H9 (cell line): ENCODE data around the gene ERC2. TPM values are rescaled to one million over a fixed set of nuclear protein-coding genes. Genes with fewer than 3 reads are reported as not detected.

Experiments used
- DNase-seq: peaks from one replicate; pipeline ENCODE4 v3.0.0-alpha.2; 2017
- H2AFZ ChIP-seq: one replicate; pipeline ENCODE4 v1.6.1; 2013; ENCODE audit warnings: mild to moderate bottlenecking, low read length, control low read depth, moderate library complexity
- H2AK5ac ChIP-seq: 2 replicates; pipeline ENCODE4 v1.6.1; 2013; ENCODE audit warnings: low read length, control low read depth, mixed read lengths; ENCODE audit not compliant: insufficient read length
- H2BK120ac ChIP-seq: one replicate; pipeline ENCODE4 v1.6.1; 2013; ENCODE audit warnings: low read depth, mild to moderate bottlenecking, low read length, control low read depth, inconsistent platforms; ENCODE audit not compliant: poor library complexity, severe bottlenecking
- H2BK12ac ChIP-seq: 2 replicates; pipeline ENCODE4 v1.6.1; 2013; ENCODE audit warnings: low read length, control low read depth, mixed read lengths, low read depth; ENCODE audit not compliant: insufficient read length
- H2BK15ac ChIP-seq: 2 replicates; pipeline ENCODE4 v1.6.1; 2013; ENCODE audit warnings: low read depth, low read length, control low read depth
- H2BK20ac ChIP-seq: one replicate; pipeline ENCODE4 v1.6.1; 2013; ENCODE audit warnings: low read depth, mild to moderate bottlenecking, low read length, control low read depth, inconsistent platforms; ENCODE audit not compliant: poor library complexity, severe bottlenecking
- H2BK5ac ChIP-seq: 2 replicates; pipeline ENCODE4 v1.6.1; 2013; ENCODE audit warnings: low read length, control low read depth, mixed read lengths; ENCODE audit not compliant: insufficient read length
- H3K14ac ChIP-seq: 2 replicates; pipeline ENCODE4 v1.6.1; 2013; ENCODE audit warnings: low read length, control low read depth; ENCODE audit not compliant: insufficient read depth
- H3K18ac ChIP-seq: 2 replicates; pipeline ENCODE4 v1.6.1; 2013; ENCODE audit warnings: low read depth, mild to moderate bottlenecking, mixed read lengths, low read length, control low read depth; ENCODE audit not compliant: insufficient read length
- H3K23ac ChIP-seq: 2 replicates; pipeline ENCODE4 v1.6.1; 2013; ENCODE audit warnings: low read length, control low read depth, mixed read lengths, low read depth; ENCODE audit not compliant: insufficient read length
- H3K23me2 ChIP-seq: 2 replicates; pipeline ENCODE4 v1.6.1; 2013; ENCODE audit warnings: low read depth, mild to moderate bottlenecking, mixed read lengths, low read length, control low read depth; ENCODE audit not compliant: insufficient read length, poor library complexity, severe bottlenecking
- H3K27ac ChIP-seq: 2 replicates; pipeline ENCODE4 v1.5.1; 2013; ENCODE audit warnings: low read length, control low read depth, mixed read lengths, low read depth; ENCODE audit not compliant: insufficient read length
- H3K27me3 ChIP-seq: 2 replicates; pipeline ENCODE4 v1.6.1; 2013; ENCODE audit warnings: low read length, control low read depth, inconsistent platforms; ENCODE audit not compliant: insufficient read depth
- H3K4ac ChIP-seq: 2 replicates; pipeline ENCODE4 v1.6.1; 2013; ENCODE audit warnings: low read depth, mild to moderate bottlenecking, control low read depth, inconsistent platforms, low read length, moderate library complexity
- H3K4me1 ChIP-seq: 2 replicates; pipeline ENCODE4 v1.6.1; 2013; ENCODE audit warnings: low read length, control low read depth, inconsistent platforms; ENCODE audit not compliant: insufficient read depth
- H3K4me2 ChIP-seq: 2 replicates; pipeline ENCODE4 v1.6.1; 2013; ENCODE audit warnings: low read length, control low read depth, mixed read lengths; ENCODE audit not compliant: insufficient read length, insufficient read depth
- H3K56ac ChIP-seq: 2 replicates; pipeline ENCODE4 v1.6.1; 2013; ENCODE audit warnings: low read depth, mild to moderate bottlenecking, mixed read lengths, low read length, control low read depth; ENCODE audit not compliant: insufficient read length
- H3K79me1 ChIP-seq: 2 replicates; pipeline ENCODE4 v1.6.1; 2013; ENCODE audit warnings: low read depth, mild to moderate bottlenecking, moderate library complexity, low read length, control low read depth, inconsistent platforms; ENCODE audit not compliant: insufficient read depth, poor library complexity, severe bottlenecking
- H3K79me2 ChIP-seq: 2 replicates; pipeline ENCODE4 v1.6.1; 2013; ENCODE audit warnings: low read length, control low read depth, inconsistent platforms; ENCODE audit not compliant: insufficient read depth
- H3K9ac ChIP-seq: 2 replicates; pipeline ENCODE4 v1.6.1; 2013; ENCODE audit warnings: low read length, control low read depth, mixed read lengths; ENCODE audit not compliant: insufficient read length; ENCODE audit errors: extremely low read depth
- H3K9me3 ChIP-seq: one replicate; pipeline ENCODE4 v1.6.1; 2013; ENCODE audit warnings: low read depth, low read length, inconsistent platforms; ENCODE audit not compliant: control insufficient read depth
- H3T11ph ChIP-seq: one replicate; pipeline ENCODE4 v1.6.1; 2013; ENCODE audit warnings: mild to moderate bottlenecking, low read length, control low read depth, inconsistent platforms
- H4K20me1 ChIP-seq: one replicate; pipeline ENCODE4 v1.6.1; 2013; ENCODE audit not compliant: control insufficient read depth, insufficient read length, insufficient read depth
- H4K5ac ChIP-seq: 2 replicates; pipeline ENCODE4 v1.6.1; 2013; ENCODE audit warnings: low read depth, mild to moderate bottlenecking, mixed read lengths, low read length, control low read depth; ENCODE audit not compliant: insufficient read length
- H4K8ac ChIP-seq: replicated peaks from 2 replicates; pipeline ENCODE4 v1.6.1; 2013; ENCODE audit warnings: low read length, control low read depth, mixed read lengths, low read depth; ENCODE audit not compliant: insufficient read length
- H4K91ac ChIP-seq: 2 replicates; pipeline ENCODE4 v1.6.1; 2013; ENCODE audit warnings: low read depth, mild to moderate bottlenecking, moderate library complexity, mixed read lengths, low read length, control low read depth; ENCODE audit not compliant: insufficient read length
- H3K27ac Mint-ChIP-seq, 3 experiments: 2 replicates in 2 of 3; 3 replicates in 1 of 3; pipeline ENCODE4 v1.8.0; 2020 to 2021; ENCODE audit warnings: mixed read lengths in 3 of 3, mild to moderate bottlenecking in 1 of 3, moderate library complexity in 1 of 3
- H3K27me3 Mint-ChIP-seq: 2 replicates; pipeline ENCODE4 v1.8.0; 2021; ENCODE audit warnings: low read depth, mild to moderate bottlenecking, moderate library complexity, mixed read lengths
- H3K36me3 Mint-ChIP-seq, 3 experiments: 2 replicates in 2 of 3; 3 replicates in 1 of 3; pipeline ENCODE4 v1.8.0; 2020 to 2021; ENCODE audit warnings: low read depth in 3 of 3, mixed read lengths in 3 of 3; ENCODE audit not compliant: insufficient read depth in 1 of 3
- H3K4me1 Mint-ChIP-seq, 2 experiments: 2 replicates each; pipeline ENCODE4 v1.8.0; 2020; ENCODE audit warnings: mixed read lengths in 2 of 2
- H3K4me3 Mint-ChIP-seq, 2 experiments: 2 replicates in 1 of 2; 3 replicates in 1 of 2; pipeline ENCODE4 v1.8.0; 2020 to 2021; ENCODE audit warnings: mild to moderate bottlenecking in 2 of 2, mixed read lengths in 2 of 2, moderate library complexity in 1 of 2
- H3K9me3 Mint-ChIP-seq, 2 experiments: 2 replicates in 1 of 2; 3 replicates in 1 of 2; pipeline ENCODE4 v1.8.0; 2020; ENCODE audit warnings: mild to moderate bottlenecking in 2 of 2, mixed read lengths in 2 of 2, moderate library complexity in 1 of 2
- CTCF ChIP-seq: fragments of 200-600 bp; sonication (generic); conservative IDR thresholded peaks from 3 replicates; pipeline ENCODE4 v1.8.0; 2021; ENCODE audit warnings: antibody characterized with exemption, mild to moderate bottlenecking
- WGBS: extraction: QIAGEN DNeasy Blood & Tissue Kit; methylation state at CpG from one replicate; pipeline ENCODE4 v1.1.7; 2013; ENCODE audit warnings: missing lambda C conversion rate, low lambda C conversion rate, mixed read lengths; ENCODE audit not compliant: insufficient read length; ENCODE audit errors: extremely low coverage; 5-methylcytosine and 5-hydroxymethylcytosine counted together
- total RNA-seq: library from RNA; stranded (reverse); gene quantifications from 2 replicates; pipeline ENCODE4 v1.2.1, GENCODE V29; 2021

ERC2 gene
- total RNA-seq, 1 experiment from 2014 or later, result 15.4 TPM

GRCh38 chr3:55634345-55634744 lies 833.9 kb downstream of the ERC2 start:
- Histone ChIP-seq H2BK5ac (no peak overlapping the region), H3K14ac (no peak overlapping the region), H2BK20ac (no peak overlapping the region), H3K23ac (no peak overlapping the region), H3K79me1 (no peaks in the 10 kb centered on the region), H3K18ac (no peak overlapping the region), H3K9me3 (no peaks in the 10 kb centered on the region), H2BK15ac (no peak overlapping the region), H3K4me2 (no peak overlapping the region), H2BK12ac (no peak overlapping the region), H3K56ac (no peak overlapping the region), H3K4me1 (peaks cover 7% of the 10 kb centered on the region; the same call in 1 of the 2 replicates), H3K79me2 (no peaks in the 10 kb centered on the region), H4K5ac (no peak overlapping the region), H3K4ac (no peak overlapping the region), H3K23me2 (no peaks in the 10 kb centered on the region), H3K27ac (no peak overlapping the region), H4K91ac (no peak overlapping the region), H2BK120ac (no peak overlapping the region), H3K27me3 (no peaks in the 10 kb centered on the region), H4K8ac (no peak overlapping the region), H3K9ac (no peak overlapping the region), H3T11ph (no peak overlapping the region), H2AFZ (no peak overlapping the region), H2AK5ac (no peak overlapping the region), H4K20me1 (no peaks in the 10 kb centered on the region)
- no CpG with 5 or more reads among the region's 6 CpGs for WGBS
- Mint-ChIP-seq H3K4me3 (no peak overlapping the region), H3K27me3 (no peaks in the 10 kb centered on the region; the same call in 1 of the 2 replicates), H3K27ac (no peak overlapping the region), H3K4me1 (peaks cover 17 to 18% of the 10 kb centered on the region in 2 experiments), H3K36me3 (no peaks in the 10 kb centered on the region), H3K9me3 (no peaks in the 10 kb centered on the region; a peak in 1 of 5 replicates)
- DNase-seq, result no peak
- TF ChIP-seq CTCF, result no peak
